HG02943 (cell line): Measurements from ENCODE around the gene SELPLG.
"Not testable (repeated sequence)": the region's sequence is repeated elsewhere in the genome, so short reads cannot be mapped to it uniquely, and the experiment has no call there.

Experiments used
- ATAC-seq: cut with Tn5 transposase; IDR thresholded peaks from one replicate; pipeline ENCODE4 v1.9.1; 2021; ENCODE audit warnings: mild to moderate bottlenecking, low read depth, moderate library complexity; ENCODE audit not compliant: unreplicated experiment

The SELPLG gene

DNA sequence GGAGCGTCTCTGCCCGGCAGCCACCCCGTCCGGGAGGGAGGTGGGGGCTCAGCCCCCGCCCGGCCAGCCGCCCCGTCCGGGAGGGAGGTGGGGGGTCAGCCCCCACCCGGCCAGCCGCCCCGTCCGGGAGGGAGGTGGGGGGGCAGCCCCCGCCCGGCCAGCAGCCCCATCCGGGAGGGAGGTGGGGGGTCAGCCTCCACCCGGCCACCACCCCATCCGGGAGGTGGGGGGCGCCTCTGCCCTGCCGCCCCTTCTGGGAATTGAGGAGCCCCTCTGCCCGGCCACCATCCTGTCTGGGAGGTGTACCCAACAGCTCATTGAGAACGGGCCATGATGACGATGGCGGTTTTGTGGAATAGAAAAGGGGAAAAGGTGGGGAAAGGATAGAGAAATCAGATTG lies 22.6 kb upstream of the SELPLG start:
- not testable (repeated sequence) for ATAC-seq

DNA sequence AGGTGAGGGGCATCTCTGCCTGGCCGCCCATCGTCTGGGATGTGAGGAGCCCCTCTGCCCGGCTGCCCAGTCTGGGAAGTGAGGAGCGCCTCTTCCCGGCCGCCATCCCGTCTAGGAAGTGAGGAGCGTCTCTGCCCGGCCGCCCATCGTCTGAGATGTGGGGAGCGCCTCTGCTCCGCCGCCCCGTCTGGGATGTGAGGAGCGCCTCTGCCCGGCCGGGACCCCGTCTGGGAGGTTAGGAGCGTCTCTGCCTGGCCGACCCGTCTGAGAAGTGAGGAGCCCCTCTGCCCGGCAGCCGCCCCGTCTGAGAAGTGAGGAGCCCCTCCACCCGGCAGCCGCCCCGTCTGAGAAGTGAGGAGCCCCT lies 22.1 kb upstream of the SELPLG start:
- ATAC-seq, result not testable (repeated sequence)

DNA sequence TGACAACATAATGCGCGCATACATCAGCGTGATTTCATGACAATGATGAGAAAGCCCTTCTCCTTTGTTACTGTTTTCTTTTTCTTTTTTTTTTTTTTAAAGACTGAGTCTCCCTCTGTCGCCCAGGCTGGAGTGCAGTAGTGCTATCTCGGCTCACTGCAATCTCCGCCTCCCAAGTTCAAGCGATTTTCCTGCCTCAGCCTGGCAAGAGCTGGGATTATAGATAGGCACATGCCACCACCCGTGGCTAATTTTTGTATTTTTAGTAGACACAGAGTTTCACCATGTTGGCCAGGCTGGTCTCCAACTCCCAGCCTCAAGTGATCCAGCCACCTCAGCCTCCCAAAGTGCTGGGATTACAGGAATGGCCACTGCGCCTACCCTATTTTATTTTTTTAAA lies 20.9 kb upstream of the SELPLG start:
- ATAC-seq, result not testable (repeated sequence)

DNA sequence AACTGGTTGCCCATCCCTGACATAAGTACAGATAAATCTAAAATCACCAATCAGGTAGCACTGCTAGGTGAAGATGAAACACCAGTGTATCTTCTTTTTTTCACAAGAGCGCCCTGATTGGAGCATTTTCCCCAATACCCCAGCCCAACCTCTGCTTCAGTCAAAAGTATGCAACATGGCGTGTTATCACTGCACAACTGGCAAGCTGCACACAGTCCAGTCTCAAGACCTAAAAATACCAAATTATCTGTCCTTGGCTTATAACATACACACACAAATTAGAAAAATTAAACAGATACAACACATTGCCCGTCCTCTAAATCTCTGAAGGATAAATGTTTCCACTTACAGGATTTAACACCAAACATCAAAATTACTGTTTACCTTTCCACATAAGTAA lies 20.2 kb upstream of the SELPLG start:
- ATAC-seq, result no peak

DNA sequence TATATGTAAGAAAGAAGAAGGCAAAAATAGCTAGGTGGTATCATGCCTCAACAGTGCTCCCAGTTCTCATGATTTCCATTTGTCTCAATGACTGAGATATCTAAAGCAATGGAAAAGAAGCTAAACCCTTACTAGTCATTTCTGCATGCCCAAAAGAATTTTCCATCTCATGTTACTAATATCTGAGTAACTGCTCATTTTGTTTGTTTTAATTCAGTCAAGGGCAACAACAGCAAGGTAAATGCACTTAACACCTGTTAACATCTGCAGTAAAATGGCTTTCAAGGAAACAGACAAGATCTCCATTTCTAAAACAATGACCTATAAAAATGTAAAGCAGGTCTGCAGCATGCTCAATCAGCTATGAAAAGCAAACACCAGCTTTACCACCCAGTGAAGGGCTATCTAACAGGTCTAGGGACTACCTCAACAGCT lies 19.4 kb upstream of the SELPLG start:
- no peak for ATAC-seq

DNA sequence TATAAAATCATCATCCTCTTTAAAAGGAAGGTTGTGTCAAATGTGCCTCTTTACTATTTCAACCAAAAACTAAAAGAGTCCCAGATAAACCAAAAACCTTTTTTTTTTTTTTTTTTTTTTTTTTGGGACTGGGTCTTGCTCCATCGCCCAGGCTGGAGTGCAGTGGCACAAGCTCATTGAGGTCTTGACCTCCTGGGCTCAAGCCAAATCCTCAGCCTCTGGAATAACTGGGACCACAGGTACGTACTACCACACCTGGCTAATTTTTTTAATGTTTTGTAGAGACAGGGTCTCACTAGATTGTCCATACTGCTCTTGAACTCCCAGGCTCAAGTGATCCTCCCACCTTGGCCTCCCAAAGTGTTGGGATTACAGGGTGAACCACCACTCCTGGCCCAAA lies 16.4 kb upstream of the SELPLG start:
- no peak for ATAC-seq

DNA sequence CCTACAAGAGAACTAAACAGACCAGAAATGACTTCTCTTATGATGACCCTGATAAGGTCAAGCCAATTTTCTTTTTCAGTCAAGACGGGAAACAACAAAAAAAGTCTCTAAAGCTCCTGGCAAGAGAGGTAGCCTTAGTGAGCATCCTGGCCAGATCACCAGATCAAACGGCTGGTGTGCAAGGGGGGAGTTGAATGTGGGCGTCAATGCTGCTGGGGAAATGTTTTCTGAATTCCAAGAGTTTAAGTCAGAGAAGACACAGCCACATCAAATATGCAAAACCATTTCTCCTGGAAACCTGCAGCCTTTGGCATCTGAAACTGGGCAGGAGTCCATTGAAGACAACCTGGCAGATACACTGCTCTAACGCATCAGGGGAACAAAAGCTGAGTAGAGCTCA lies 16.0 kb upstream of the SELPLG start:
- no peak for ATAC-seq

DNA sequence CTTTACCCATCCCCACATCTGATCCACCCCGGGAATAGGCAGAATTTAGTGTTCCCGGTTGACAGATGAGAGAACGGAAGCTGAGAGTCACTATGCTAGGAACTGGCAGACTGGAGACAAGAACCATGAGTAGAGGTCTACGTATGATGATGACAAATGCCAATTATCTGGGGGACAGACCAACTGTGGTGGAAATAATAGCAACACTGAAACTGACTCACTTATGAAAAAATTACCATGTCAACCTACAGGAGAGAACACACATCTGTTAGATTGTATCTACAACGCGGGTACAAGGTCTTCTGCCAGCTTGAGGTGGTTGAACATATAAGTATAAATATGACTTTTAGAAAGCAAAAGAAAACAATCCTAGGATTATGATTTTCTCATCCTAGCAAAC lies 15.4 kb upstream of the SELPLG start:
- ATAC-seq, result no peak

DNA sequence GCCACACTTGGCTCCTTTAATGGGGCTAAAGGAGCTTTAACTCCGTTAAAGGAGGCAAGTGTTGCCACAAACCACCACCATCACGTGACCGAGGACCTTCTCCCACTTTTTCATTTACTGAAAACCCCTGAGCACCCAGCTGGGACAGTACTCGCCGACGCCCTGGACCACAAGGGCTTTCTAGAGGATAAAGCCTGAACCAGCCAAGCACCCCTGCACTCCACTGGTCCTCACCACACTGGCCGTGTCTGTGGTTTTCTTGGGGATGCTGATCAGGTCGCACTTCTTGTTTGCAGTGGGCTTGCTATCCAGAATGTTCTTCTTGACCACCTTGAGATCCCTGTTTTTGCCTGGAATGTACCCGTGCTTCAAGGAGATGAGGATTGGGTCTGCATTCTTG lies 14.7 kb upstream of the SELPLG start:
- ATAC-seq, result no peak

DNA sequence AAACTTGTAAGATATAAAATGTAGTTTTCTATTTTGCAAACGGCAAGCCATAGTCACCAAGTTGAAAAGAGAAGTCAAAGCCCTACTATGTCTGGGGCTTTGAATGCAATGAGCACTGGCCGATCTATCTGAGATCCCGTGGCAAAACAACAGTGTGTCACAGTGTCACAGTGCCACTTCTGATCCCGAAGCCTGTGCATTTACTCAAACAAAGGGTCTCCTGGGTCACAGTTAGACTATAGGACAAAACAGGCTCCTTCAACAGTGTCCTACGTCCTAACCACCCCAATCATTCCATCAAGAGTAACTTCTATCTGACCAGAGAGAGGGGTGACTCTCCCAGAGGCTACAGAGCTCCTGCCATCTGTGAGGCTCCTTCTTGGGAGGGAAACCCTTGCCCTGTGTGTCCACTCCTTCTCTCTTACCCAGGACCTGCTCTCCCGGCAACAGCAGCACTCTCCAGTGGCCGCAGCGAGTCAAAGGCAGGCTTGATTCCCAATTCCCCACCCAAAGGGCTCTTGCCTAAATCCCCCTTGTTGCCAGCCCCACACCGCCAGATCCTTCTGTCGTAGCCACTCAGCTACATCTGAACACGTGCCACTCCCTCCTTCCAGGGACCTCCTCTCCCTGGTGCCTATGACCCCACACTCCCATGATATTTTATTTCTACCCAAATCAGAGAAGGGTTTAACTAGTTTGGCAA lies 14.0 kb upstream of the SELPLG start:
- ATAC-seq, result no peak

DNA sequence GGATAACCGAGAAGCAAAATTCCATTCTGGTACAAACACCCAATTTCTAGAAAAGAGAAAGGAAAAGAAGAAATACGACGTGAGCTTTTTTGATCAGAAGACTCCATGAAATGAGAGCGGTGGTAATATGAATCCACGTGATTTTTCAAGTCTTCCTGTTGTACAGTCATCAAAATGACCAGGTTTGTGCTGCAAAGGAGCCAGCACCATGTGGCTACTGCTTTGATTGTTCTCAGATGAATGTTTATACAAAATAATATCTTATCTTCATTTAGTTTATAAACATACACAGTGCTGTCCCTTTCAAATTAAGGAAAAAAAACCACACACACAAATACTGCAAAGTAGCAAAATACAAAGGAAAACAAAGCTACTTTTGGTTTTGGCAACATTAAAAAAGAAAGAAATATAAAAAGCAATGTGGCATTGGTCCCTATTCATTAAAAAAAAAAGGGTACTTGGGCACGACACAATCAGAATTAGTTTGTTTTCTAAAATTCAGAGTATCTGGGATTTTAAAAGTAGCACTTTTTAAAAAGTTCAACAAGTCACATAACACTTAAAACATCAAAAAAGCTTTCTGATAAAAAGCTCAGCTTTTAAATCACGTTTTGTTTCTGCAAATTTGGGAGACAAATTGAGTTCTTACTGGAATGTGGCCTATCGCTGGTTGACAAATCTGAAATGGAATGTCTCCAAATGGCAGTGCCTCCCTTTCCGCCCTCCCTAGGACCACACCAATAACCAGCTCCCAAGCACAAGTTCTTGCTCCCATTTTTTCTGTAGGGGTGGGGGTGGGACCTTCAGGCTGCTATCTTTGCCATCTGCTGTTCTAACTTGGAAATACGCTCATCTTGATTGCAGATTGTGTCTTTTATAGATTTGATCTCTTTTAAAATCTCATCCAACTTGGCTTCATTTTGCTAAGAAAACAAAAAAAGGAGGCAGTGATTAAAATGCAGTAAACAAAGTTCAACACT lies 13.2 kb upstream of the SELPLG start:
- no peak for ATAC-seq

DNA sequence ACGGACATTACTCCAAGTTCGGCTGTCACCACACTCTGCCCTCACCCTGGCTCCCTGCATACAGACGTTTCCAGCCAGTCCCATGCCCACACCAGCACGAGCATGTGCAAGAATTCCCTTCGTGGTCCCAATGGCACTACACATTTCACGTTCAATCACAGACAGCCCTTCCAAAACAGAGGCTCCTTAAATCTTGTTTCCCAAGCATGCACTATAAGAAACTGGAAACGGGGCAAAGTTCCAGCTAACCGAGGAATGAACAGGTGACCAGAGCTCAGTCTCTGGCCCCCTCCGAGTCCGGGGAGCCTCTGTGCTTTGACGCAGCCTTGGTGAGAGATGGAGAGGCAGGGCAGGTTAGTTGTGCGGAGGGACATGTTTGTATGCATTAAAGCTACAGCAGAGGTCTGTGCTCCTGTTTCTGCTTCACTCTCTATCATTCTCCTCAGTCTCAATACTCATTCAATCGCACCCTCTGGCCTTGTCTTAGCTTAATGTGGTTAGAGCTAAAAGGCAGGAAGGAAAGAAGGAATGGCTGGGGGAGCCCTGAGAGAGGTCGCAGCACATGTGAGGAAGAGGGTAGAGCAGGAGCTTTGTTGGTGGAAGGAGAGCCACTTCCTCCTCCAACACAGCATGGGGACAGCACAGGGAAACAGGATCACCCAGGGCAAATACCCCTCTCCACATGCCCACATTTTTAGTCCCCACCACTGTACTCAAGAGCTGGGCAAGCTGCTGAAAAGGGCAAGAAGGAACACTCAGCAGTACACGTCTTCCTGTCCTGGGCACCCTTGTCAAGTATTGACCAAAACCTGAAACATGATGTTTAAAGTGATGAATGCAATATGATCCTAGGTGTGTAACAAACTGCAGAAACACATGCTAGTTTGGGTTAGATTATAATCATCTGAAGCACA lies 12.2 kb upstream of the SELPLG start:
- no peak for ATAC-seq

DNA sequence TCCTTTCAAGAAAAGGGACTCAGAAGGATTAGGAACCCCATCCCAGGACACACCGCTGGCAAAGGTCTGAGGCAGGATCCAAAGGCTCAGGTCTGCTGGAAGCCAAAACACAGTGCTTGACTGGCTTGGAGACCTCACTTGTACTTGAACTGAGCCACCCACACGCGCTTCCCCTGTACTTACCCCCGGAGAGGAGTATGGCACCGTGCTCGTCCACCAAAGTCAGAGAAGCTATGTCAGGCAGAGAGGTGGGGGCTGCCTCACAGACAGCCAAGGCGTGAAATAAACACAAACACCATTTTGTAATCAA lies 11.1 kb upstream of the SELPLG start:
- no peak for ATAC-seq

DNA sequence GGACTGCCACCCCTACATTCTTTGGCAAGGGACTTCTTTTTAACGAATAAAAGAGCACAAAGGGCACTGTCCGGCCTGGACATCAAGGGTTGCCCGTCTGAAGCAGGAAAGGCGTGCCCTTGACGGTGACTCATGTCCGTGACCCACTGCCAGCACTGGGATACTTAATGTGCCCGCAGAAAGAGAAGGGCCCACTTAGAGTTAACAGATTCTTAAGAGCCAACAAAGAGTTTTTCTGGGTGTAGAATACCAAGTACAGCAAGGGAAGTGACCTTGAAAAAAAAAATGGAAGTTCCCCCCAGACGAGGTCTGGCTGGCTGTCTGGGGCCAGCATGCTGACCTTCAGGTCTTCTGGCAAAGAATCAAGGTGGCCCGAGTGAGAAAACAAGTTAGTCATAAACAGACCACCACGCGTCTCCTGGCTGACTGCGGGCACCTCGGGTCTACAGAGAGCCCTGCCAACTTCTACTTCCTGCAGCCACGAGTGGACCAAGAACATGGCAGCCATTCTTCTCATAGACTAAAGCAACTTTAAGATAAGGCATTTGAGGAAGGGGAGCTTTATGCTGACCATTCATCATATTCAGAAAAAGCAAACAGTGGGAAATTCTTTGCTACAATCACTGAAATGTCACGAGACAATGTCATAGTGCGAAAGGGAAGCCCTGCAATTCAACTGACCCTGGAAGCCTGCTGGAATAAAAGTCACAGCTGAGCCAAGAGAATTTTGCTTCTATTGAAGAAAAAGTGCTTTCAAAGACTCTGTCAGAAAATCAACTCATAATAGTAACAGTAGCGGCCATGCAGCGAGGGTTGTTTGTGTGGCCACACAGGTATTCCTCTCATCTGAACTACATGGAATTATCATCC lies 10.5 kb upstream of the SELPLG start:
- ATAC-seq, result no peak

DNA sequence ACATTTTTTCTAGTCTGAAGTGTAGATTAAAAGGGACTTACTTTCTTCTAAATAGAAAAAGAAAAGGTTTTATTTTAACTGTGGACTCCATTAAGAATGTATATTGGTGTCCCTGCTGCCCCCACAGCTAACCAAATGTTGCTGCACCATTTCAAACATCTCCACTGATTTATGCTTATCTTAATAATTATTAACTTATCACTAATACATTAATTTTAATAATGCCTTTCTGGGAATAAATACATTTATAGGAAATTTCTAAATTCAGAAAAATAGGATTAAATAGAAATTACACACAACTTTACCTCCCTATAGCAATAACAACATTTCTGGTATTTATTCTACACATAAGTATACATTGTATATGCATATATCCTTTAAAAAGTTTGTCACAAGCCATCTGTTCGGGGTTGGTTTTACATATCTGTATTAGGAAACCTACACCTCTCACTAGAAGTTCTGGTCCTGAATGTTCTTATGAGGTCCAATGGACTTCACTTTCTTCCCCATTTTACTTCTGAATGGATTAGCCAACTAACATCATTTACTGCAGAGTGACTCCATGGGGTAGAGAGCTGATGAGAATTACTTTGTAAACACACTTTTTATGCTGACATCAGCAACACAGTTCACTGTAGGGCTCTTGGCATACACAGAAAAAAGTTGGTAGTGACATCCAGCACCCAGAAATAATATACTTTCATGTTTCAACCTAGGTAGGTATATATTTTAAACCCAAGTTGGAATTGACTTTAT lies 9.4 kb upstream of the SELPLG start:
- no peak for ATAC-seq

DNA sequence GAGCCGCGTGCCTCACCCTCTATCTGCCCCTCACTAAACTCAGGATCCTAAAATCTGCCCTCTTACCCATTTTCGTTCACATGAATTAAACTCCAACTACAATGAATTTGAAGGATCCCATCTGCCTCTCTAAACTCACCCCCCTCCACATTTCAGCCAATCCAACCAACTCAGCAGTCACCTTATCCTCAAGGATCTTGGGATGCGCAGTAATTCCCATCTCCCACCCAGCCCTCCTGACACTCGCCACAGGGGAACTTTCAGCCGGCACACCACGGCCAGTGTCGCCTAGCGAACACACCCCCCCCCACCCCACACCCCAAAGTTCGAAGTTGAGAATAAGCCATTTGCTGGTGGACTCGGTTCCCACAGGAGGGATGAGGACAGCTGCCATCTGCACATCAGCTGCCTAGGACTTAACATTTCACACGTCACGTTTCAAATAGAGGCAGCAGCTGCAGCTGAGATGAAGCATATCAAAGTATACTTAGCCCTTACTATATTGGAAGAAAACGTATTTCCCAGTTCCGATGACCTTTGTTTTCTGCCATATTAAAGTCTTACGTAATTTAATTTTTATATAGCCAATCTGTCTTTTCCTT lies 8.7 kb upstream of the SELPLG start:
- ATAC-seq, result no peak

DNA sequence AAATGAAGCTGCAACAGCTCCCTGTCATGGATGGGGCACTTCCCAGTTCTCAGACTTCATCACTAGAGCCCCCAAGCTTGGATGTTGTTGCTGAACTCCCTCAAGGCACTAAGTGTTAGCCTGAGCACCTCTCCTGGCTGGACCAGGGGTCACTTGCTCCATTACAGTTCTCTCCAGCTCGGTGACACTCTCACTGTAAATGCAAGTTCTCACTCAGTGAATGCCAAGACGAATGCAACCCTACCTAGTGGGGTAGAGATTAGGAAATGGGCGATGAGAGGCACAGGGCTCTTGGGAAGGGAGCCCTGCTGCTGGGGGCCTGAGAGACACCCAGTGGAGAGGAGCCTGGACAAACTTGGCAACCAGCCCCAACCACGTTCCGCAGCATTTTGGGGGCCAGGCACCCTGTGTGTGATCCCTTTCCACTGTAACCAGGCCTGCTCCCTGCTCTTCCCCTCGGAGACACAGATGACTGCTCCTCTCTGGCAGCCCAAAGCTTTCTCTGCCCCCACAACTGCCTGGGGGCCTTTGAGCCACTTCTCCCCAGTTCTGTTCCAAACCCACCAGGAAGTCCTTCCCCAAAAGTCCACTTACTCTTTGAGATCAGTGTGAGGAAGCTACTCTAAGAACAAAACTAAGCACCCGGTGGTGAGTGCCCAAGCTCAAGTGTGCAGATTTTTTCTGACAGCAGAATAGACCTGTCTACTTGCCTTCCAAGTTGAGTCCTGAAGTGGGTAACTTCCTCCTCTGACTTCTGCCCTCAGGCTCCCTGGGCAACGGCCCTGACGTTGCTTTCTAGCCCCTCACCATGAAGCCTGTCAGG lies 8.0 kb upstream of the SELPLG start:
- ATAC-seq, result no peak

DNA sequence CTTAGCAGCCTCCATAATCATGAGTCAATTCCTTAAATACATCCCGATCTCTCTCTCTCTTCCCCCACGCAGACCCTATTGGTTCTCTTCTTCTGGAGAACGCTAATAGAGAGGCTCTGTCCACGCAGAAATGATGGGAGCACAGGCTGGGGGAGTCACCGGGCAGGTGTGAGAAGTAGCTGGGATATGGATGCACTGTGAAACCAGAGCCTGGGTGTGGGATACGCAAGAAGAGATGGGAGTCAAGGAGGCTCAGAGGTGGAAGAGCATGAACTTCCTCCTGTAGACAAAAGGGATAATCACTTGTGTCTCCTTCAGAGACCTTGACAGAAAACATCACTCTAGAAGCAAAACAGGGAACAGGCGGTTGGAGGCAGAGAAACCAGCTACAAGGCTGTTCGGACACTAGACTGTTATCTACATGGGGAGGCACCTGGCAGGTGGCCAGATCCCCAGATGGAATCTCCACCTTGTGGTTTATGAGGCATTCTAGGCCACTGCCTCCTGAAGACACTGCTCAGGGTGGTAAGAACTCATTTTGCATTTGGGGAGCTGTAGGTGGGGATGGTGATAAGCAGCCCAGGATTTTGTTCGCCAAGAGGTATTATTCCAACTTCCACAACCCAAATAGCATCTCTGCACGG lies 7.2 kb upstream of the SELPLG start:
- ATAC-seq, result no peak
